Effector memory CD4-positive, alpha-beta T cell (primary cell): ENCODE measurements around the gene KRCC1.
"Not testable (repeated sequence)": the region's sequence is repeated elsewhere in the genome, so short reads cannot be mapped to it uniquely, and the experiment has no call there.

Source experiments
- DNase-seq, 3 donors: peaks; one replicate each; pipeline ENCODE4 v3.0.0-alpha.2; 2020
- H3K27ac ChIP-seq: 2 replicates; pipeline ENCODE4 v1.7.0; 2013; ENCODE audit warnings: mild to moderate bottlenecking, low read length, moderate library complexity; ENCODE audit not compliant: insufficient read depth, poor library complexity, severe bottlenecking
- H3K27me3 ChIP-seq: replicated peaks from 2 replicates; pipeline ENCODE4 v1.7.0; 2013; ENCODE audit warnings: mild to moderate bottlenecking, low read length; ENCODE audit not compliant: insufficient read depth, control insufficient read depth, poor library complexity, severe bottlenecking
- H3K36me3 ChIP-seq: 2 replicates; pipeline ENCODE4 v1.7.0; 2013; ENCODE audit warnings: mild to moderate bottlenecking, low read length, moderate library complexity; ENCODE audit not compliant: control insufficient read depth, insufficient read depth
- H3K4me1 ChIP-seq: 2 replicates; pipeline ENCODE4 v1.7.0; 2013; ENCODE audit warnings: low read length, mild to moderate bottlenecking; ENCODE audit not compliant: control insufficient read depth, insufficient read depth, poor library complexity, severe bottlenecking
- H3K4me3 ChIP-seq: 2 replicates; pipeline ENCODE4 v1.7.0; 2013; ENCODE audit warnings: low read length, low read depth, mild to moderate bottlenecking; ENCODE audit not compliant: insufficient read depth, poor library complexity, severe bottlenecking
- H3K9me3 ChIP-seq: 2 replicates; pipeline ENCODE4 v1.7.0; 2013; ENCODE audit warnings: mild to moderate bottlenecking, low read length, moderate library complexity; ENCODE audit not compliant: control insufficient read depth

KRCC1 gene

GRCh38 chr2:88006912-88007439 lies 48.6 kb downstream of the KRCC1 start:
- no peak overlapping the region for H3K27ac ChIP-seq
- H3K9me3 ChIP-seq = no peaks in the 10 kb centered on the region
- H3K4me3 ChIP-seq = no peak overlapping the region
- no peak for DNase-seq
- H3K4me1 ChIP-seq = peaks cover under 1% of the 10 kb centered on the region
- H3K27me3 ChIP-seq = no peaks in the 10 kb centered on the region
- H3K36me3 ChIP-seq = no peaks in the 10 kb centered on the region

GRCh38 chr2:88005776-88006175 lies 49.8 kb downstream of the KRCC1 start:
- H3K4me1 ChIP-seq = peaks cover 4% of the 10 kb centered on the region
- no peak for DNase-seq
- no peak overlapping the region for H3K27ac ChIP-seq
- no peak overlapping the region for H3K4me3 ChIP-seq
- no peaks in the 10 kb centered on the region for H3K9me3 ChIP-seq
- H3K36me3 ChIP-seq = no peaks in the 10 kb centered on the region
- no peaks in the 10 kb centered on the region for H3K27me3 ChIP-seq

- H3K9me3 ChIP-seq = no peaks in the 10 kb centered on the region
- peaks cover 4% of the 10 kb centered on the region for H3K4me1 ChIP-seq
- no peak overlapping the region for H3K4me3 ChIP-seq
- no peaks in the 10 kb centered on the region for H3K36me3 ChIP-seq
- H3K27ac ChIP-seq = no peak overlapping the region
- no peak for DNase-seq
- no peaks in the 10 kb centered on the region for H3K27me3 ChIP-seq
Observed at GRCh38 chr2:88003074-88003755, 52.4 kb downstream of the KRCC1 start.

GRCh38 chr2:88002359-88002707 lies 53.2 kb downstream of the KRCC1 start:
- Histone ChIP-seq H3K9me3 (no peaks in the 10 kb centered on the region), H3K27me3 (no peaks in the 10 kb centered on the region), H3K36me3 (no peaks in the 10 kb centered on the region), H3K4me3 (no peak overlapping the region), H3K27ac (no peak overlapping the region), H3K4me1 (peaks cover 4% of the 10 kb centered on the region)
- no peak for DNase-seq

- DNase-seq, H3K4me1 ChIP-seq, H3K9me3 ChIP-seq, H3K4me3 ChIP-seq, H3K27ac ChIP-seq, H3K36me3 ChIP-seq, H3K27me3 ChIP-seq: not testable (repeated sequence)
Observed at GRCh38 chr2:88000474-88000873, 55.1 kb downstream of the KRCC1 start.

GRCh38 chr2:87996570-87996969 lies 59.0 kb downstream of the KRCC1 start:
- no peak for DNase-seq
- H3K4me1 ChIP-seq = no peaks in the 10 kb centered on the region
- no peak overlapping the region for H3K4me3 ChIP-seq
- no peaks in the 10 kb centered on the region for H3K27me3 ChIP-seq
- H3K36me3 ChIP-seq = no peaks in the 10 kb centered on the region
- no peak overlapping the region for H3K27ac ChIP-seq
- H3K9me3 ChIP-seq = no peaks in the 10 kb centered on the region

GRCh38 chr2:87995756-87996155 lies 59.8 kb downstream of the KRCC1 start:
- H3K4me3 ChIP-seq = no peak overlapping the region
- H3K36me3 ChIP-seq = no peaks in the 10 kb centered on the region
- no peaks in the 10 kb centered on the region for H3K9me3 ChIP-seq
- H3K4me1 ChIP-seq = no peaks in the 10 kb centered on the region
- H3K27ac ChIP-seq = no peak overlapping the region
- DNase-seq = no peak
- H3K27me3 ChIP-seq = no peaks in the 10 kb centered on the region

GRCh38 chr2:87994304-87994850 lies 61.2 kb downstream of the KRCC1 start:
- not testable (repeated sequence) for H3K27ac ChIP-seq, H3K27me3 ChIP-seq, DNase-seq, H3K36me3 ChIP-seq, H3K4me3 ChIP-seq, H3K9me3 ChIP-seq, H3K4me1 ChIP-seq

- not testable (repeated sequence) for H3K36me3 ChIP-seq, DNase-seq, H3K4me3 ChIP-seq, H3K9me3 ChIP-seq, H3K27me3 ChIP-seq, H3K4me1 ChIP-seq, H3K27ac ChIP-seq
Observed at GRCh38 chr2:87992569-87992968, 63.0 kb downstream of the KRCC1 start.

GRCh38 chr2:87987473-87987872 lies 68.1 kb downstream of the KRCC1 start:
- DNase-seq, H3K27ac ChIP-seq, H3K27me3 ChIP-seq, H3K4me3 ChIP-seq, H3K4me1 ChIP-seq, H3K9me3 ChIP-seq, H3K36me3 ChIP-seq: not testable (repeated sequence)
